GM12864 (cell line): ENCODE measurements around the gene MARK2.

Source experiments
- DNase-seq: peaks from one replicate; pipeline ENCODE4 v3.0.0-alpha.2; 2011; ENCODE audit warnings: low read depth
- H3K4me3 ChIP-seq: 2 replicates; pipeline ENCODE4 v1.5.1; 2011; ENCODE audit warnings: mild to moderate bottlenecking, low read depth, low read length, control low read depth
- CTCF ChIP-seq: IDR thresholded peaks from 2 replicates; pipeline ENCODE4 v1.5.1; 2011; ENCODE audit warnings: low read depth, mild to moderate bottlenecking, moderate library complexity, low read length, control low read depth, inconsistent platforms; ENCODE audit errors: missing control alignments

The MARK2 gene

DNA sequence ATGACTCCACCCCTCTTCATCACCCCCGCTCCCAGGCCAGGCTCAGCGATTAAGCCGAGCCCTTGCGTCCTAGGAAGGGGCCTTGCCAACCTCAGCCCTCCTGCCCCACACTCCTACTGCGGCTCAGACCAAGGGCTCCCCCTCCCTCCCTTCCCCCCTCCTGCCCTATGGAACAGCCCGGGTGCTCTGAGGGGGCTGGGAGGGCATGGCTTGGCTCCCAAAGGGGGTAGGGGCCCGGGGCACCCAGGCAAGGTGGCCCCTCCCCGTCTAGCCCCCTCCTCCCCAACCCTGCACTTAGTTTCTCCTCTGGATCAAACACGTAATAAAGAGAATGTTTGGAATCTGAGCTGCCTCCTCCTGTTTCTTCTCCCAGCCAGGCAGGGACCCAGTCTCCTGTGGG is 71.8 kb downstream of the MARK2 start:
- no peak overlapping the region for H3K4me3 ChIP-seq
- no peak for TF ChIP-seq CTCF
- DNase-seq: no peak

GRCh38 chr11:63911440-63911839 is 72.5 kb downstream of the MARK2 start:
- no peak overlapping the region for H3K4me3 ChIP-seq
- TF ChIP-seq CTCF: no peak
- DNase-seq: no peak

- H3K4me3 ChIP-seq: no peak overlapping the region
- DNase-seq: no peak
- TF ChIP-seq CTCF: no peak
These were observed 73.0 kb downstream of the MARK2 start for GRCh38 chr11:63911876-63912275.

- TF ChIP-seq CTCF: no peak
- DNase-seq: no peak
- no peak overlapping the region for H3K4me3 ChIP-seq
These were observed 73.8 kb downstream of the MARK2 start for GRCh38 chr11:63912678-63913077.

GRCh38 chr11:63913866-63914830 is 75.2 kb downstream of the MARK2 start:
- TF ChIP-seq CTCF: no peak
- no peak for DNase-seq
- no peak overlapping the region for H3K4me3 ChIP-seq

DNA sequence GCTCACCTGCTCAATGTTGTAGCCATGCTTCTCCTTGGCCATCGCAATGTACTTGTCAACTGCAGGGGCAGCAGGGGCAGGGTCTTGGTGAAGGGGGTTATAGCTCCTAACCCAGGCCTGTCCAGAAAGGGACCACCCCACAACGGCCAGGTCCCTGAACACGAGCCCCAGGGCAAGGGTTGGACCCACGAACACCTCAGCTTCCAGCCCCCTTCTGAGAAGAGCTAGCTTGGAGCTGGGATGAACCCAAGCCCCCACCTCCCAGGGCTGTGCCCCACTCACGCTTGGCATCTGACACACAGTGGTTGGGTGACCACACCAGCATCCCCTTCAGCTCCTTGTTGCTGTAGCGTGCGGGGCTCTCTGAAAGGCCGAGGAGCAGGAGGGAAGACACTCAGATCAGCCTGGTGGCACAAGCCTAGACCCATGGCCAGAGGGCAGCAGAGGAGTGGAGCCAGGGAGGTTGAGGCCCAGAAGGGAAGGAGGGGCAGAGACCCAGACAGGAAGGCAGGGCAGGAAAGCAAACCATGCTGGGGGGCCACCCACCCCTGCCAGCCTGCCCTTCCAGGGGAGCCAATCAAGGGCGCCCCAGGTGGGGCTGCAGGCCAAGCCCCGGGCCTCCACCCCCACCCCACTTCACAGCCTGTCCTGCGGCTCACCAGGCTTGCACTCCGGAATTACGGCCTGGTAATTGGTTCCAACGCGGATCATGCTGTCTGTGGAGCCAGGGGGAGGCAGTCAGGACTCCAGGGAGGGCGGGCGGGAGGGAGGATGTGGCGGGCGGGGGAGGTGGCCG is 76.2 kb downstream of the MARK2 start:
- no peak overlapping the region for H3K4me3 ChIP-seq
- no peak for TF ChIP-seq CTCF
- DNase-seq: no peak
